ENCODE data around the gene SH3BP2.

SH3BP2 gene

GRCh38 chr4:2858451-2859217 lies 65.7 kb downstream of the SH3BP2 start:
- no peak for DNase-seq

- DNase-seq, result no peak
Observed at GRCh38 chr4:2859514-2859913, 66.6 kb downstream of the SH3BP2 start.

- DNase-seq, result no peak
Observed at GRCh38 chr4:2860391-2861348, 67.8 kb downstream of the SH3BP2 start.

- DNase-seq, result no peak
Observed at GRCh38 chr4:2861631-2862436, 68.9 kb downstream of the SH3BP2 start.

GRCh38 chr4:2862528-2862927 lies 69.6 kb downstream of the SH3BP2 start:
- no peak for DNase-seq

GRCh38 chr4:2863649-2864048 lies 70.8 kb downstream of the SH3BP2 start:
- DNase-seq, result no peak

- no peak for DNase-seq
Observed at GRCh38 chr4:2865196-2865780, 72.4 kb downstream of the SH3BP2 start.

GRCh38 chr4:2866160-2866861 lies 73.4 kb downstream of the SH3BP2 start:
- no peak for DNase-seq

GRCh38 chr4:2866891-2867290 lies 74.0 kb downstream of the SH3BP2 start:
- DNase-seq, result no peak

GRCh38 chr4:2867758-2868491 lies 75.0 kb downstream of the SH3BP2 start:
- peak; percentile 66 for DNase-seq

GRCh38 chr4:2868877-2869487 lies 76.1 kb downstream of the SH3BP2 start:
- no peak for DNase-seq

GRCh38 chr4:2869659-2870058 lies 76.8 kb downstream of the SH3BP2 start:
- DNase-seq, result peak; percentile 20

- DNase-seq, result no peak
Observed at GRCh38 chr4:2870082-2870481, 77.2 kb downstream of the SH3BP2 start.

GRCh38 chr4:2871466-2871865 lies 78.6 kb downstream of the SH3BP2 start:
- no peak for DNase-seq

GRCh38 chr4:2871911-2872310 lies 79.0 kb downstream of the SH3BP2 start:
- no peak for DNase-seq

GRCh38 chr4:2873329-2873728 lies 80.4 kb downstream of the SH3BP2 start:
- no peak for DNase-seq

GRCh38 chr4:2874861-2875260 lies 82.0 kb downstream of the SH3BP2 start:
- no peak for DNase-seq

- no peak for DNase-seq
Observed at GRCh38 chr4:2875556-2875955, 82.7 kb downstream of the SH3BP2 start.

GRCh38 chr4:2878346-2878745 lies 85.5 kb downstream of the SH3BP2 start:
- no peak for DNase-seq

GRCh38 chr4:2879026-2879425 lies 86.1 kb downstream of the SH3BP2 start:
- DNase-seq, result peak; percentile 43

GRCh38 chr4:2881431-2881830 lies 88.5 kb downstream of the SH3BP2 start:
- no peak for DNase-seq

Measured in NCI-H524 treated with DMSO at 0.1 percent for 48 hours (cell line).